NCI-H774 (cell line): ENCODE results near the gene TSPAN18.
A peak's percentile ranks its signal among the peaks of the same experiment; 100 is the strongest.

ENCODE experiments used
- DNase-seq: peaks from one replicate; lab custom pipeline; 2025; lab: John Stamatoyannopoulos, UW

TSPAN18 gene

DNA sequence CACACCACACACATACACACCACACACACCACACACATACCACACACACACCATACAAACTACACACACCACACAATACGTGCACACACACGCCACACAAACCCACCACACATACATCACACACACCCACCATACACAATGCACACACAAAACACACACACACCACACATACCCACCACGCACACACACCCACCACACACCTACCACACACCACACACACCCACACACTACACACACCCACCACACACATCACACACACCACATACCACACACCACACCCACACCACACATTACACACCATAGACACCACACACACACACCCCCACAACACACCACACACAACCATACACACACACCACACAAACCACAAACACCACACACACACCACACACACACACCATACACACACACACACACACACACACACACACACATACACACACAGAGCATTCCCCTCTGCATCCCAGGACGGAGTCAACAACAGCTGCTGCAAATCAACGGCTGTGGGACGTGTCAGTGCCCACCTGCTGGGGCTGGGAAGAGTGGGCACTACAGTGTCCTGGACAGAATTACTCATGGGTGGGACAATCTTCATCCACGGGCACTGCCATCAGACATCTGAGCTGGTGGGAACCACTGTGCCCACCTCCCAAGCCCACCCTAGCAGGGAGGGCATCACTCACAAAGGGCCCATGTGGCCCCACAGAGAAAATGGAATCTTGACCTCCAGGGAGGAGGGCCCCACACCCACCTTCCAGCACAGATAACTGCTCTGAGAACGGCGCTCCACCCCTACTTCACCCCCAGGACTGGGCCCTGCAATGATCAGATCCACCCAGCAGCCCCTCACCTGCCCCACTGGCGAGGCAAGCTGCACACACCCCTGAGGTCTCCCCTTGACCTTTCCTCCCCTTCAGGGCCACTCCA, 215.5 kb downstream of the TSPAN18 start:
- no peak for DNase-seq

DNA sequence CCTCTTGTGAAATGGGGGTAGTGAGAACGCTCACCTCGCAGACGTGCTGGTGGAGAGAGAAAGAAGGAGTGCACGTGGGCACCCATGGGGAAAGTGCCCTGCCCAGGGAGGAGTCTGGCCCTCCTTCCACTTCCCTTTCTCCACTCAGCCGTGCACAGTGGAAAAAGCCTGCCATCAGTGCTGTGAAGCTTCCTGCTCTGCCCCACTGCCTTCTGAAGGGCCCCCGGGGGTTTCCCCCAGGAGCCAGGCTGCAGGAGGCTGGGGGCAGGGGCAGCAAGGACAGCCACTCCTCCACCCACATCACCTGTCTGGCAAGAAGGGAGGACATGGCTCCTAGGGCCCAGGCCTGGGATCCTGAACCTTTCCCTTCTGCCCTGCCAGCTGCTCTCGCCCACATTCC, 216.4 kb downstream of the TSPAN18 start:
- no peak for DNase-seq

DNA sequence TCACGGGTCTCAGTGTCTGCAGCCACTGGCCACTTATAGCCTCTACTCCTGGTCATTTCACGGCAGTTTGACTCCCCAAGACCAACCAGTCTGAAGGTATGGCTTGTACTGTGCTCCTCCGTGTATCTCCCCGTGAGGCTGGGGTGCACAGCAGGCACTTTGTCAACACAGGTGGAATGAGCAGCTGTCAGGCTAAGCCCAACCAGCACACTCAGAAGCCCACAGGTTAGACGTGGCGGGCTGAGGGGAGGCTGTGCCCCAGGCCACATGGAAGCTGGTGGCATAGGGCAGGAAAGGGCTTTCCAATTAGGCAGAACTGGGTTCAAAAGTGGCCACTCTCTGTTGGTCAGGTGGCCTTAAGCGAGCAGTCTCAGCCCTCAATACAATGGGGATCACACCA, 216.9 kb downstream of the TSPAN18 start:
- DNase-seq: peak; percentile 47

DNA sequence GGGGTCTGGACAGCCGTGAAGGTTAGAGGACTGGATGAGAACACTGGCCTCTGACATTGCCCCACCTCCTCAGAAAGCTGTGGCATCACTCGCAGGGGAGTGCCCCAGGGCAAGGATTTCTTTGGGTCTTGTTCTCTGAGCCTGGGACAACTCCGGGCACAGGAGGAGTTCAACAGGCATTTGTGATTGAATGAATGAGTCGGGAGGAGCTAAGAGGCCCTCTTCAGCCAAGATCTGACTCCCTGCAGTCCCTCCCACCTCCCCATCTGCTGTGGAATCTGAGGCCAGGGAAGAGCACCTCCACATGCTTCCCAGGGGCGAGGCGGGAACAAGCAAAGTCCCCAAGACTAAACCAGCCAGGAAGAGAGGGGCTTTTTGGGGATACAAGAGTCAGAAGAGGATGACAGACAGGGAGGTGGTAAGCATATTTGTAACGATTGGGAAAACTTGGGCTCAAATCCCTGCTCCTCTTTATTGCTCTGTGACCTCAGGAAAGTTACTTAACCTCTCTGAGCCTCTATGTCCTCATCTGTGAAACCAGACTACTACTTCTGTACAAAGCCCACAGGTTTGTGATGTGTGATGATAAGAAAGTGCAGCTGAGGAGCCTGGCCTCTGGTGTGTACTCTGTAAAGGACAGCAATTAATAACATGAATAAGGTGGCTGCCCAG, 217.6 kb downstream of the TSPAN18 start:
- DNase-seq: no peak

DNA sequence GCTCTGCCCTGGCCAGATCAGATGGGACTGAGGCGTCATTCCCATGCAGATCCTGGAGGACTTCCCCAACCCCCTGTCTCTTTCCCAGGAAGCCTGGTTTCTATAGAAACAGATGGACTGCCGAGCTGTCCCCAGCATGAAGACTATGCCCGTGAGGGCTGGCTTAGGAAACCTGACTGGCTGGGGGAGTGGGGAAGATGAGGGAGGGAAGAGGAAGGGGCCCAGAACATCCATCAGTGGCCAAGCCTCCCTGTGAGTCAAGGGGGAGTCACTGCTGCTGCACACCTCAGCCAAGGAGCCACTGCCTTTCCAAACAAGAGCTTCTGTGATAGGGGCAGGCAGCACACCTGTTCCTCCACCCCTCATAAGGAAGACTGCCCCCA, 218.1 kb downstream of the TSPAN18 start:
- no peak for DNase-seq

DNA sequence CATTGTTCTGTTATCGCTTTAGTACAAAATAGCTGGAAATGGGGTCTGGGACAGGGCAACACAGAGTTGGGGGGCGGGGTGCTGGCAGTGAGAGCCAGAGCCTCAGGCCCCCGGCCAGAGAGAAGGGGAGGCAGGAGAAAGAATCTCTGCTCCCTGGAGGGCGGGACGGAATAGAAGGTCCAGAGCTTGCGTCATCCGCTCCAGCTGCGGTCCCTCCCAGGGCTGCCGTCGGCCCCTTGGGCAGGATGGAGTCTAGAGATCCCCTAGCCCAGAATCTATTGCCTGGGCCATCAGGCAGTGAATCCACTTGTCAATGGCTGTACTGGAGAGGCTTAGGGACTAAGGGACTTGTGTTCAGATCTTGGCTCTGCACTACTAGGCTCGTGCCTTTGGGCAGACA, 218.9 kb downstream of the TSPAN18 start:
- no peak for DNase-seq

DNA sequence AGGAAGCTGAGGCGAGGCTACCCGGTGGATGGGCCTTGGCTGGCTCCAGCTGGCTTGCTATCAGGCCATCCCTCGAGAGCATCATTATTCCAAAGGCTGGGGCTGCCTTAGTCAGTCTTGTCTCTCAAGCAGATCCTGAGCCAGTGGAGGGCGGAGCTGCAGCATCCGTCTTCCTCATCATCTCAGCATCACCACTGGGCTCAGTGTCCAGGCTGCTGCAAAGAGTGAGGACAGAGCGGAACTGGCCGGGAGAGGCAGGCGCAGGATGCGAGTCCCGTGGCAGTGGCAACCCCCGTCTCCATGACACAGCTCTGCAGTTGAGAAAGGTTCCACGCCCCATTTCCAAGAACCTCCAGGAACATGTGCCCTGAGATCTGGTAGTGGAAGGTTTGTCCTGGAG, 219.5 kb downstream of the TSPAN18 start:
- no peak for DNase-seq

DNA sequence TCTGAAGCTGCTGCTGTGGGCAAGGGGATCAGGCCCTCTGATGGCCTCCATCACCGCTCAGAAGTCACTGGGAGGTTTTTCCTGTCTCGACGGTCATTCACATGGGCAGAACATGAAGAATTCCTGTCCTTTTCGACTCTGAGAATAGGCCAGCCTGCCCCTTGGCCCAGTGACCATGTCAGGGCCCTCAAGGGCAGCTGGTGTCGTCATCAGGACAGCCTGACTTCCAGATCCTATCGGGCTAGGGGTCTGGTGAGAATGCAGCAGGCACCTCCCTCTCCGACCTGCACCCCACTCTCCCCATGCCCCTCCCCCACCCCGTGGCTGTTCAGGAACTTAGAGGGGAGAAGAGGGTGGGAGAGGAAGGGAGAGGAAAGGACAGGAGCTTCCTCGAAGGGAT, 220.4 kb downstream of the TSPAN18 start:
- no peak for DNase-seq

DNA sequence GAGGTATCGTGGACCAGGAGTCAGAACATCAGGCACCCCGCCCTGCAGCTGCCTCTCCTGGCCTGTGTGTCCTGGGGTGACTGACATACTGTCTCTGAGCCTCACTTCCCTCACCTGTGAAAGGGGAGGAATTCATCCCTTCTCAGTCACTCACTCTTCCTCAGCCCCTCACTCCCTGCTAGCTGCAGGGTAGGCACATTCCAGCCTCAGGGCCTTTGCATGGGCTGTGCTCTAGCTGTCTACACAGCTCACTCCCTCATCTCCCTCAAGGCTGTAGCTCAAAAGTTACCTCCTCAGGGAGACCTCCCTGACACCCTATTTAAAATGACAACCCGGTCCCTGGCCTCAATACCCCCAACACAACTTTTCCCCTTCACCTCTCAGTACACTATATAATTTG, 221.4 kb downstream of the TSPAN18 start:
- no peak for DNase-seq

DNA sequence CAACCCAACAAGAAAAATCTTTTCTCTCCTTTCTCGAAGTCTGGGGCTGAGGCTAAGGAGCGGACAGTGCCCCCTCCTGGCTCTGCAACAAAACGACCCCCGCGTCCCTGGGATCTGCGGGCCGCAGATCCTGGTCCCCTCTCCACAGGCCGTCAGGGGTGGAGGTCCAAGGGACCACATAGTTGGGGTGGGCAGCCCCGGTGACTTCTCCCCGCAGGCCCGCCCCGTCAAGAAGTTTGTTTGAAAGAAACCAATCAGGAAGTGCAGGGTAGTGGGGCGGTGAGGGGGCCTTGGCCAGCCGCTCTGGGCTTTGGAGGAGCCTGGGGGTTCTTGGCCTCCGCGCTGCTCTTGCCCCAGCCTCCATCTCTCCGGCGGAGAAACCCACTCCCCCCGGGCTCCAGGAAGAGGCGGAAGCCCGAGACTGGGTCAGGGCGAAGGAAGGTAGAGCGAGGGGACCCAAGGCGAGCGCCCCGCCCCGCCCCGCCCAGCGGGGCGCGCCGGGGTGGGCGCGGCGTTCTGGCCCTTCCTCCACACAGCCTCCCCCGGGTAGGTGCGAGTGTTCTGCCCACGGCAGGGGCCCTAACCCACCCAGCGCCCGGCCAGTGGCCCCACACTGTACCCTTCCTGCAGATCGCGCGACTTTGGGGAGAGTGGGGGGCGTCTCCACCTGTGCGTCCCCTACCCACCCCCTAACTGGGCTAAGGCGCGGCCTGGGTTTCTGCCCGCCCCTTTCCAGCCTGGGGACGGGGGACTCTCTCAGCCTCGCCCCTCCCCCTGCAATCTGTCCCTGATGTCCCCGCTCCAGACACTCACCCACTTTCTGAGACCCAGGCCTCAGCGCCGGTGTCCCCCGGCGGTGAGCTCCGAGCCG, 222.6 kb downstream of the TSPAN18 start:
- DNase-seq: no peak

DNA sequence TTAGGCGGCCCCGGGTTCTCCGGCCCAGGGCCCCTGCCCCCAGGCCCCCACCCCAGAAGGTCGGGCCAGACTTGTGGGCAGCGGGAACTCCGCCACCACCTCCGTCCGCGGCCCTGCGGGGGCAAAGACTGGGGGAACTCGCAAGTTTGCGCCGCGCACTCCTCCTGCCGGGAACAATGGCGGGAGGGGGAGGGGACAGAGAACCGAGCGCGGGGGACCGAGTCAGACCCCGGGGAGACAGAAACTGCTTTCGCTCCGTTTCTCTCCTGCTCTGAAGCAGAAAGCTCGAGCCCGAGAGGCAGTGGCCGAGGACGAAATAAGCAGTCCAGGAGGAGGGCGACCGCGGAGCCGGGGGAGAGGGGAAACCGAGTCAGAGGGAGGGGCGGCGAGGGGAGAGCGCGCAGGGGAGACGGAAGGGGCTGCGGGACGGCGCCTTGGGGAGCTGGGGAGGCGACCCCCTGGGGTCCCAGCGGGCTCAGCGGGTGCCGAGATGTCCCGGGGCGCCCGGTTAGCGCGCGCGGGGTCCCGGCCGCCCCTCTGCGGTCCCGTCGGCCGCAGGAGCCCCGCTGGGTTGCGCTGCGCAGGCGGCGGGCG, 223.4 kb downstream of the TSPAN18 start:
- DNase-seq: peak; percentile 5

DNA sequence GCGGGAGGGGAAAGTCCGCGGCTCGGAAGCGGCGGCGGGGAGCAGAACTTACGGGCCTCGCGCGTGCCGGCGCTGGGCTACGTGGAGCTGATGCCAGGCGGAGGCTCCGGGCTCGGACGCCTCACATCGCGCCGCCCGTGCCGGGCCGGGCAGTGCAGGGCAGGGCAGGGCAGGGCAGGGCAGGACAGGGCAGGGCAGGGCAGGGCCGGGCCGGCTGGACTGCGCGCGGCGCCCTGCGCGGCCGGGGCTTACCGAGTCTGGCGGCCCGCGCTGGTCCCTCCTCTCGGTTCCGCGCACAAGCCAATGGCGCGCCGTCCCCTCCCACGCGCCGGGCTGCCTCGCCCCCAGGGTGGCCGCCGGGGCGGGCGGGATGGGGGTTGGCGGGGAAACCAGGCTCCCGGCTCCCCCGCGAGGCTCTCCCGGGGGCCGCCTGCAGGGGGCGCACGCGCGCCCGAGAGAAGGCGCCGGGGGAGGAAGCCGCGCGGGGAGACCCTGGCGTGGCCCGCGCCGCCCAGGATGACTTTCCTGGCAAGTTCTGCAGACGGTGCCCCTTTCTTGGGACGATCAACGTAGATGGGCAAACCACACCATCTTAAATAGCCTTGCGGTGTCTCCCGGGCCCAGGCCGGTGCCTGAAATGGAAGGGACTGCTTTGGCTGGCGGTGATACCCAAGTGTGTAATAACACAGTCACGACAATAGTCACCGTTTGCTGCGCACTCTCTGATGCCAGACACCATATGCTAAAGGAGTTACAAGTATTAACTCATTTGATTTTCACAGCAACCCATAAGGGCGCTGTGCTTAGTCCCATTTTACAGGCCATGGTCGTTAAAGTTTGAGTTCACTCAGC, 224.1 kb downstream of the TSPAN18 start, which contains the start of gene TP53I11:
TP53I11 (minus strand) TSS at position 259 of the 852 bp plus-strand sequence. CDS start 12,548 bp downstream, outside the sequence.
- peak; percentile 78 for DNase-seq

DNA sequence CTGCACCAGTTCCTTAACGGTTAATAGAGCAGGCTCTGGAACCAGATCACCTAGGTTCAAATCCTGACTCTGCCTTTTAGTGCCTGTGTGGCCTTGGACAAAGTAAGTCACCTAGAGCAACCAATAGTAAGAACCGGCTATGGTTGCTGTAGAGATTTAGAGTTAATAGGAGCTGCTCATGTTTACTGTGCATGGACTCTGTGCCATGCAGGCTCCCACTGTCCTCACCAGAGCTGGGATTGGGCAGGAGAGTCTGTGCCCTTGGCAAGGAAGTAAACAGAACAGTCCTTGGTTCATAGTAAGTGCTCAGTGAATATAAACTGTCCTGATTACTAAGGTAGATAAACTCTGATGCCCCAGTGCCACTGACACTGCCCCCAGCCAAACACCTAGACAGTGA, 225.3 kb downstream of the TSPAN18 start:
- no peak for DNase-seq

DNA sequence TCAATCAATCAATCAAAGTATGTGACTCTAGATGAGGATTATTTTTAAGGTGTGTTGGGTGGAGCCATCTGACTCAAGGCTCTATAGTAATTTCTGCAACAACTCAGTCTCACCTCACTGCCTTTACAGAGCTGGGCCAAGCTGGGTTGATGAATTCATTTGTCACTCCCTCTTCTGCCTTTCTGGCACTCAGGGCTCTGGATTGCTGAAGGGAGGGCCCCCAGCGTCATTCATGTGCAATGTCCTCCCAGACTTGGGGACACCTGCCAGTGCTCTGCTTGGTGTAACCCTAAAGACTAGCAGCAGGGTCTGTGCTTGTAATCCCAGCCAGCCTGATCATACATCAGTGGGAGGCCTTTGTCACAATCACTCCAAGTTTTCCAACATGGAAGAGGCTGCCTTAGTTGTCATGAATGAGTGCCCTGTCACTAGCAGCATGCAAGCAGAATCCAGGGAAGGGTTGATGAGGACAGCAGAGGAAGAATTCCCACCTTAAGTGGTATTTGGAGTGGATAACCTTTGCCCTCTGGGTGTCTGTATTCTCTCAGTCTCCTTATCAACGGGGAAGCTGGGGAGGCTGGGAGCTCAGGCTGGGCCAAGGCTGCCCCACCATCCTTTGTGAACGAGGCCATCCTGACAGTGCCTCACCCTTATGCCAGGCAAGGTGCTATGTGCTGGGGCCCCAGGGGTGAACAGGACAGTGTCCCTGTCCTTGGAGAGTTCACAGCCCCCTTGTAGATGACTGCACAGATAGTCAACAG, 225.9 kb downstream of the TSPAN18 start:
- no peak for DNase-seq

DNA sequence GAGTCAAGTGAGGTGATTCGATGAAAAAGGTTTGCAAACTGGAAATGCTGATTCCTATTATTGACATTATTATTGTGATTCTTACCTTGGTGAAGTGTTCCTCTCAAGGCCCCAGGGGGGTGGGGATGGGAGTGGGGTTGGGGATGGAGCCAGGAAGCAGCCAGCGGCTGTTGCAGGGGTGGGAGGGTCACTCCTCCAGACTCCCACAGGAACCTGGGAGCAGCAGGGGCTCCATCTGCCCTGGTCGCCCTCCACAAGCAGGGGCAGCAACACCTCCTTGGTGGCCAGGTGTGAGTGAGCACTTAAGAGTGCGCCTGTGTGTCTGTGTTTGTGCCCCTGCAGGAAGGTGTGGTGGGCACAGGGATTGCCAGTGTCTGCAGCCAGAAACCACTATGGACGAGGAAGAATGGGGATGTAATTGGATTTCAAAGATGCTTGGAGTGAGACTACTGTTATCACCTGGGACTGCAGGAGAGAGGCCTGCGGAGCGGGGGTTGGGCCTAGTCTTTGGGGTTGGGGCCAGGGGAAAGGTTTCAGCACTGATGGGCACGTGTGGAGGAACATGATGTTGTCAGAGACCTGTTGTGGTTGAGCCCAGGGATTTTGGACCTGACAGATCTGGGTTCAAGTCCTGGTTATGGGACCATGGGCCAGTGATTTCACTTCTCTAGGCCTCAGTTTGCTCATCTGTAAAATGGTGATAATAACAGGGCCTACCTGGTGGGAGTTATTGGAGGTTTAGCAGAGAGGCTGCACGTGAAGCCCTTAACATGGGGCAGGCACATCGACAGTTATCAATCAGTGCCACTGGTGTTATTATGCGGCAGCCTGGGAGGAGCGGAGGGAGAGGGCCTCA, 227.5 kb downstream of the TSPAN18 start:
- DNase-seq: no peak

DNA sequence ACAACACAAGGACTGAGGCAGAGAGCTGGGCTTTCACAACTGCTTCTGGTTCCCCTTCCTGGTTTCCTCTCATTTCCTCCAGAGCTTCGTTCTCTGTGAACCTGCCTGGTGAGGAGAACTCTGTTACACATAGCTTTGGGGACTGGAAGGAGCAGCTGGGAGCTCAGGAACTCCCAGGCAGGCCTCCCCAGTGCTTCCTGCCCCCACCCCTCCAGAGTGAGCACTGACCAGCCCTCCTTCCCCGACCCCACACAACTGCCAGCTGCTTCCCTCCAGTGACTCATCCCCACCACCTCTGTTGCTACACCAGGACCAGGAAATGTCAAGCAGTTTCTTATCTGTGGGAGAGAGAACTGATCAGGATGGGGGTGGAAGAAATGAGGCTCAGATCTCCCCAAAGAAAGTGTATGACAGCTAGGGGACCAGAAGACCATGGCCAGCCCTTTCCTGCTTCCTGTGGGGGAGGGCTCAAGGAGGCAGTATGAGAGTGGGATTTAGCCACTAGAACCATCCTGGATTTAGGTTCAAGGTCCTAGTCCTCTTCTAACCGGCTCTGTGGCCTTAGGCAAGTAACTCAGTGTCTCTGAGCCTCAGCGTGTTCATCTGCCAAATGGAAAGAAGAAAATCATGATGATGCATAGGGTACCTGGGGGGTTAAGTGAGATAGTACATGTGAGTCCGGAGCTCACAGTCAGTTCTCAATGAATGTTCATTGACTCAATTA, 228.4 kb downstream of the TSPAN18 start:
- no peak for DNase-seq

DNA sequence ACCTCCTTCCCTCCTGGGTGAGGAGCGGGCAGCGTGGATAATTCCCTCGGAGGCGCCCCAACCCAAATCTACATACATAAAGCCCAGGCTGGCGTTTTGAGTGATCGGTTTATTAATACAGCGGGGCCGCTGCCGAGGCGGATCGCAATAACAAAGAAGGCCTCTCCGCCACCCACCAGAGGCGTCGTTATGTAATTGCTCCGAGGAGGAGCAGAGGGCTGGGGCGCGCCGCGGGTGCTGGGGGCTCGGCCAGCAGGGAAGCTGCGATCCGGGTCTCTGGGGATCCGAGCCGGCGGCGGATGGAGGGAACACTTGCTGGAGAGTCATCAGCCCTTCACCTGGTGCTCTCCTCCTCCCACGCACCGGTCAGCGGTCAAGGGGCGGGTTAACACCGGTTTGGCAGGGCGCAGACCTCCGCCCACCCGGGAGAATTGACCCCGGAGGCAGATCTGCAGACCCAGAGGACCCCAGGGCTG, 230.3 kb downstream of the TSPAN18 start:
- no peak for DNase-seq

DNA sequence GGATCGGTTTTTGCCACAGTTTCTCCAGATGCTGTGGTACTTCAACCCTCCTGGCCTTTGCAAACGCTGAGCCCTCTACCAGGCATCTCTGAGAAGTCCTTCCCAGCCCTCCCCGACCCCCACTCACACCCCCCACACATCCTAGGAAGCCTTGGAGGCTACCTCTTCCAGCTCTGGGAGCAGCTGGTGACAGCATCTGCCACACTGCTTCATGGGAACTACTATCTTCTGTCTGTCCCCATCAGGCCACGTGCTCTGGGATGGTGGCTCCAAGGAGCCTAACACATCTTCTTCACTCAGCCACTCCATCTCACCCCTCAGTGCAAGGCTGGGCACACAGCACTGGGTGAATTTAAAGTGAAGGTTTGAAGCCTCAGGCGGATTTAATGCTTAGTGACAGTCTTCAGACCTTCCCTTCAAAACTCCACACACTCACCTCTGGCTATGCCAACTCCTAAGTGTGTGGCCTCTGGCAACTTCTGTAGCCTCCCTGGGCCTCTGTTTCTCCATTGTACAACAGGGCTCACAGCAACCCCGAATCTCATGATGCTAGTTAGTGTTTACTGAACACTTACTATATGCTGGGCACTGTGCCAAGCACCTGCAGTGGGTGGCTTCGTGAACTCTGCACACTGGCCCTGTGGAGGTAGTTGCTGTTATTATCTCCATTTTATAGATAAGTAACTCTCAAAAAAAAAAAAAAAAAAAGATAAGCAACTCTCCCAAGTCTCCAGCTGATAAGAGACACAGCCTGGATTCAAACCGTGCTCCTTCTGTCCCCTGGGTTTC, 231.2 kb downstream of the TSPAN18 start:
- DNase-seq: no peak
